Erythroblast (primary cell): ENCODE data around the gene RBFOX2.

Experiments
- DNase-seq, 2 experiments: peaks; one replicate each; lab custom pipeline; 2025; lab: John Stamatoyannopoulos, UW
- GATA1 ChIP-seq: IDR thresholded peaks from 2 replicates; pipeline ENCODE4 v1.6.1; 2011; ENCODE audit warnings: low read depth, mild to moderate bottlenecking, control low read depth, low read length, moderate library complexity
- POLR2A ChIP-seq: IDR thresholded peaks from 2 replicates; pipeline ENCODE4 v1.6.1; 2011; ENCODE audit warnings: mild to moderate bottlenecking, low read length

Gene RBFOX2

GRCh38 chr22:35970616-35971455, 57.8 kb downstream of the RBFOX2 start:
- no peak for DNase-seq
- TF ChIP-seq POLR2A = no peak
- no peak for TF ChIP-seq GATA1

GRCh38 chr22:35967046-35967397, 61.6 kb downstream of the RBFOX2 start:
- DNase-seq = no peak
- TF ChIP-seq GATA1 = no peak
- no peak for TF ChIP-seq POLR2A

GRCh38 chr22:35966314-35967045, 62.1 kb downstream of the RBFOX2 start:
- DNase-seq = no peak
- TF ChIP-seq POLR2A (no peak), GATA1 (no peak)

- TF ChIP-seq GATA1 = no peak
- no peak for TF ChIP-seq POLR2A
- no peak for DNase-seq
Observed at GRCh38 chr22:35963237-35963810, 65.3 kb downstream of the RBFOX2 start.

GRCh38 chr22:35961480-35962295, 66.9 kb downstream of the RBFOX2 start:
- TF ChIP-seq POLR2A (no peak), GATA1 (no peak)
- no peak for DNase-seq

GRCh38 chr22:35960854-35961253, 67.8 kb downstream of the RBFOX2 start:
- DNase-seq = no peak
- TF ChIP-seq GATA1 (no peak), POLR2A (no peak)

- no peak for TF ChIP-seq GATA1
- no peak for TF ChIP-seq POLR2A
- peak in 1 of 2 experiments; percentile 52 for DNase-seq
Observed at GRCh38 chr22:35959121-35959800, 69.4 kb downstream of the RBFOX2 start.

- no peak for TF ChIP-seq POLR2A
- no peak for TF ChIP-seq GATA1
- no peak for DNase-seq
Observed at GRCh38 chr22:35958334-35958733, 70.3 kb downstream of the RBFOX2 start.

- no peak for DNase-seq
- TF ChIP-seq GATA1 (no peak), POLR2A (no peak)
Observed at GRCh38 chr22:35957589-35957988, 71.0 kb downstream of the RBFOX2 start.

- DNase-seq = no peak
- TF ChIP-seq GATA1 = no peak
- TF ChIP-seq POLR2A = no peak
Observed at GRCh38 chr22:35956850-35957249, 71.8 kb downstream of the RBFOX2 start.

- DNase-seq = no peak
- TF ChIP-seq POLR2A (no peak), GATA1 (no peak)
Observed at GRCh38 chr22:35955546-35955945, 73.1 kb downstream of the RBFOX2 start.

- TF ChIP-seq GATA1 (no peak), POLR2A (no peak)
- DNase-seq = no peak
Observed at GRCh38 chr22:35952576-35952975, 76.0 kb downstream of the RBFOX2 start.

- no peak for TF ChIP-seq POLR2A
- TF ChIP-seq GATA1 = no peak
- no peak for DNase-seq
Observed at GRCh38 chr22:35950262-35950661, 78.4 kb downstream of the RBFOX2 start.
